Epithelial cell of proximal tubule (primary cell): ENCODE results near the gene RBBP7. TPM values are rescaled to one million over a fixed set of nuclear protein-coding genes. Genes with fewer than 3 reads are reported as not detected.
"Not testable (repeated sequence)": the region's sequence is repeated elsewhere in the genome, so short reads cannot be mapped to it uniquely, and the experiment has no call there.

Experiments used
- DNase-seq: peaks from one replicate; pipeline ENCODE4 v3.0.0-alpha.2; 2011; ENCODE audit warnings: low read depth
- H3K4me3 ChIP-seq: 2 replicates; pipeline ENCODE4 v1.5.1; 2011; ENCODE audit warnings: low read depth, mild to moderate bottlenecking, low read length
- total RNA-seq: library from RNA; depleted of rRNA; stranded (reverse); fragments of >200 nt; gene quantifications from 2 replicates; pipeline ENCODE4 v1.2.3, GENCODE V29; 2015
- TF ChIP-seq, protein P1 (sequence below): conservative IDR thresholded peaks from 2 replicates; pipeline ENCODE4 v1.5.1; 2012; ENCODE audit warnings: low read depth, mild to moderate bottlenecking, low read length

The RBBP7 gene
- total RNA-seq, 1 donor from 2014 or later: 149 TPM

DNA sequence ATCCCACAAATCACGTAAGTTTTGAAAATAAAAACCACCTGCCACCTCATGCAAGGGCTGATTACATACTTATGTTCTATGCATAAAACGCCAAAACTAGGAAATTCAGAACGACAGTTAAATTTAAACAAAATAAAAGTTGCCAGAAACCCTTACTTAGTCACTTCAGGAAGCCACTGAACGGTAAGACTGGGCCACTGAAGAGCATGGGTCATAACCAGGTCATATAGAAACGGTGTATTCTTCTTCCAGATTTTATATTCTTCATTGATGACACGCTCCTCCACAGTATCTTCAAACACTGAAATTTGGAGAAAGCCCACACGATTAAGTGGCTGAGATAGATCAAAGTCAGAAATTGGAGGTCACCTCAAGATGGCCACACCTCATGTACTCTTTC lies 1.2 kb downstream of the RBBP7 start:
- DNase-seq: no peak
- peak overlapping the region; percentile 71 for H3K4me3 ChIP-seq
- TF ChIP-seq, protein P1, sequence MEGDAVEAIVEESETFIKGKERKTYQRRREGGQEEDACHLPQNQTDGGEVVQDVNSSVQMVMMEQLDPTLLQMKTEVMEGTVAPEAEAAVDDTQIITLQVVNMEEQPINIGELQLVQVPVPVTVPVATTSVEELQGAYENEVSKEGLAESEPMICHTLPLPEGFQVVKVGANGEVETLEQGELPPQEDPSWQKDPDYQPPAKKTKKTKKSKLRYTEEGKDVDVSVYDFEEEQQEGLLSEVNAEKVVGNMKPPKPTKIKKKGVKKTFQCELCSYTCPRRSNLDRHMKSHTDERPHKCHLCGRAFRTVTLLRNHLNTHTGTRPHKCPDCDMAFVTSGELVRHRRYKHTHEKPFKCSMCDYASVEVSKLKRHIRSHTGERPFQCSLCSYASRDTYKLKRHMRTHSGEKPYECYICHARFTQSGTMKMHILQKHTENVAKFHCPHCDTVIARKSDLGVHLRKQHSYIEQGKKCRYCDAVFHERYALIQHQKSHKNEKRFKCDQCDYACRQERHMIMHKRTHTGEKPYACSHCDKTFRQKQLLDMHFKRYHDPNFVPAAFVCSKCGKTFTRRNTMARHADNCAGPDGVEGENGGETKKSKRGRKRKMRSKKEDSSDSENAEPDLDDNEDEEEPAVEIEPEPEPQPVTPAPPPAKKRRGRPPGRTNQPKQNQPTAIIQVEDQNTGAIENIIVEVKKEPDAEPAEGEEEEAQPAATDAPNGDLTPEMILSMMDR: no peak

GRCh38 chrX:16867947-16868346 lies 2.2 kb downstream of the RBBP7 start:
- TF ChIP-seq, protein P1: no peak
- no peak for DNase-seq
- no peak overlapping the region for H3K4me3 ChIP-seq

- no peak for DNase-seq
- TF ChIP-seq, protein P1: no peak
- H3K4me3 ChIP-seq: no peak overlapping the region
Observed at GRCh38 chrX:16862829-16863228, 7.3 kb downstream of the RBBP7 start.

GRCh38 chrX:16856744-16857143 lies 13.4 kb downstream of the RBBP7 start:
- TF ChIP-seq, protein P1: no peak
- DNase-seq: no peak
- no peak overlapping the region for H3K4me3 ChIP-seq

DNA sequence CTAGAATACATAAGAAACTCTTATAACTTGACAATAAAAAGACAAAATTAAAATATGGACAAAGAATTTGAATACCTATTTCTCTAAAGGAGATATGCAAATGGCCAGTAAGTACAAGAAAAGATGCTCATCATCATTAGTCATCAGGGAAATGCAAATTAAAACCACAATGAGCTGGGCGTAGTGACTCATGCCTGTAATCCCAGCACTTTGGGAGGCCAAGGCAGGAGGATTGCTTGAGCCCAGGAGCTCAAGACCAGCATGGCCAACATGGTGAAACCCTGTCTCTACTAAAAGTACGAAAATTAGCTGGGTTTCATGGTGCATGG lies 14.1 kb downstream of the RBBP7 start:
- not testable (repeated sequence) for H3K4me3 ChIP-seq, DNase-seq

DNA sequence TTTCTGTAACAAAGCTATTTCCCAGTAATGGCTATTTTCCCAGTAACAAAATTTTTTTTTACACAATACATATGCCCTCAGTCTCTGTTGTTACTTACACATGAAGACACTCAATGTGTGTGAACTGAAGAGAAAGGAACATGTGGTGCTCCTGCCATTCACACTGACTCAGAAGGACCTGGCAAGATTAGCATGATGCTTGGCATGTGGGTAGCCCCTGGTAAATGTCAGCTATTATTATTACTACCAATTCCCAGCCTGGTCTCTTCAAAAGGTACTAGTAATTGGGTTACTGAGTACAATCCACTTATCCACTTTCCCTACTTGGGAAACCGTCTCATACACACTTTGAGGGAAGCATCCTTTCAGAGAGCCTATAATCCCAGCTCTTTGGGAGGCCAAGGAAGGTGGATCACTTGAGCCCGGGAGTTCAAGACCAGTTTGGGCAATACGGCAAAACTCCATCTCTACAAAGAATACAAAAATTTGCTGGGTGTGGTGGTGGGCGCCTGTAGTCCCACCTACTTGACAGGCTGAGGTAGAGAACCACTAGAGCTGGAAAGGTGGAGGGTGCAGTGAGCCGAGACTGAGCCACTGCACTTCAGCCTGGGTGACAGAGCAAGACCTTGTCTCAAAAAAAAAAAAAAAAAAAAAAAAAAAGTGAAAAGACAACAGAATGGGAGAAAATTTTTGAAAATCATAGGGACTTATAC lies 14.6 kb downstream of the RBBP7 start:
- DNase-seq: no peak
- H3K4me3 ChIP-seq: no peak overlapping the region
- TF ChIP-seq, protein P1: no peak

DNA sequence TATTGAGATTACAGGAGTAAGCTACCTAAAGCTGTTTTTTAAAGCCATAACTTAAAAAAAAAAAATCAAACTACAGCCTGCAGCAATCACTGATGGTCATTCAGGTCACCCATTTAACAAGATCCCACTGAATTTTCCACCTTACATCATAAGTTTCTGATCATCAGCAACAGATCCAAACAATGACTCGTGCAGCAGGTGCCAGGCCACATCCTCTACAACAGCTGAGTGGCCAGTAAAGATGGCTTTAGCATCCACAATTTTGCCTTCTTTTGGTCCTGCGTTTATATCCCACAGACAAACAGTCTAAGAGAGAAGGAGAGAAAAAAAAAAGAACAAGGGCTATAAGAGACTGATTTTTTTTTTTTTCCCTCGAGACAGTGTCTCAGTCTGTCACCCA lies 16.6 kb downstream of the RBBP7 start:
- no peak for DNase-seq
- no peak overlapping the region for H3K4me3 ChIP-seq
- TF ChIP-seq, protein P1: no peak
